IMR-90 (cell line): ENCODE data around the gene SLC7A10. TPM values are rescaled to one million over a fixed set of nuclear protein-coding genes. Genes with fewer than 3 reads are reported as not detected.

Experiments used
- ATAC-seq: fragments of 200-7000 bp; cut with Tn5 transposase; 2 replicates; pipeline ENCODE4 v1.9.1; 2020; ENCODE audit warnings: low read depth, mild to moderate bottlenecking, moderate library complexity
- BruUV-seq: library from RNA; stranded (reverse); fragments of 400-500 nt; replicated peaks from 2 replicates; lab custom pipeline; 2021; lab: Mats Ljungman, UMichigan
- CTCF ChIA-PET: fragments of 300-600 bp; formaldehyde crosslinking; extraction: SDS; loops from one replicate; lab custom pipeline; 2021; ENCODE audit warnings: antibody characterized with exemption; lab: Yijun Ruan, JAX
- POLR2A ChIA-PET: fragments of 300-600 bp; sonication (Branson Sonifier 250); formaldehyde crosslinking; loops from one replicate; lab custom pipeline; 2022; ENCODE audit warnings: antibody characterized with exemption; ENCODE audit not compliant: unreplicated experiment; lab: Charles Lee
- DNase-seq: peaks from one replicate; pipeline ENCODE4 v3.0.0; 2013
- H2AFZ ChIP-seq: replicated peaks from 2 replicates; pipeline ENCODE3; 2013; ENCODE audit warnings: low read length, mild to moderate bottlenecking; ENCODE audit not compliant: poor library complexity
- H2AK5ac ChIP-seq: 2 replicates; pipeline ENCODE4 v1.6.1; 2013; ENCODE audit warnings: low read depth, low read length, inconsistent platforms
- H2AK9ac ChIP-seq: replicated peaks from 2 replicates; pipeline ENCODE3; 2013; ENCODE audit warnings: mild to moderate bottlenecking, low read depth, low read length, moderate library complexity; ENCODE audit not compliant: poor library complexity
- H2BK120ac ChIP-seq: 2 replicates; pipeline ENCODE4 v1.6.1; 2013; ENCODE audit warnings: low read depth, low read length, inconsistent platforms
- H2BK15ac ChIP-seq: 3 replicates; pipeline ENCODE4 v1.6.1; 2013; ENCODE audit warnings: low read depth, low read length, inconsistent platforms
- H2BK20ac ChIP-seq: 2 replicates; pipeline ENCODE4 v1.6.1; 2013; ENCODE audit warnings: low read depth, mild to moderate bottlenecking, inconsistent platforms, low read length, moderate library complexity
- H2BK5ac ChIP-seq: 2 replicates; pipeline ENCODE4 v1.6.1; 2013; ENCODE audit warnings: mild to moderate bottlenecking, low read depth, low read length, inconsistent platforms; ENCODE audit not compliant: poor library complexity, severe bottlenecking
- H3K14ac ChIP-seq: replicated peaks from 2 replicates; pipeline ENCODE4 v1.6.1; 2013; ENCODE audit warnings: low read depth, low read length, inconsistent platforms
- H3K18ac ChIP-seq: 2 replicates; pipeline ENCODE4 v1.6.1; 2013; ENCODE audit warnings: low read depth, low read length, control low read depth
- H3K23ac ChIP-seq: 2 replicates; pipeline ENCODE4 v1.6.1; 2013; ENCODE audit warnings: low read depth, low read length, inconsistent platforms
- H3K27ac ChIP-seq: 2 replicates; pipeline ENCODE4 v1.5.1; 2013; ENCODE audit warnings: mild to moderate bottlenecking, control low read depth, low read length; ENCODE audit not compliant: insufficient read depth
- H3K27me3 ChIP-seq: 2 replicates; pipeline ENCODE4 v1.6.1; 2013; ENCODE audit warnings: low read length; ENCODE audit not compliant: control insufficient read depth, insufficient read depth
- H3K36me3 ChIP-seq: 2 replicates; pipeline ENCODE4 v1.6.1; 2013; ENCODE audit warnings: low read length, mixed read lengths; ENCODE audit not compliant: control insufficient read depth, insufficient read depth
- H3K4ac ChIP-seq: 2 replicates; pipeline ENCODE4 v1.6.1; 2013; ENCODE audit warnings: low read depth, low read length, inconsistent platforms
- H3K4me1 ChIP-seq: 2 replicates; pipeline ENCODE4 v1.6.1; 2013; ENCODE audit warnings: low read length, mixed read lengths; ENCODE audit not compliant: control insufficient read depth, insufficient read depth
- H3K4me2 ChIP-seq: 2 replicates; pipeline ENCODE4 v1.6.1; 2013; ENCODE audit warnings: low read depth, mild to moderate bottlenecking, control low read depth, low read length, moderate library complexity
- H3K4me3 ChIP-seq: 2 replicates; pipeline ENCODE4 v1.5.1; 2013; ENCODE audit warnings: low read depth, mild to moderate bottlenecking, control low read depth, low read length, moderate library complexity; ENCODE audit not compliant: insufficient read depth
- H3K56ac ChIP-seq: 2 replicates; pipeline ENCODE4 v1.6.1; 2013; ENCODE audit warnings: low read length, inconsistent platforms; ENCODE audit not compliant: insufficient read depth; ENCODE audit errors: extremely low read depth
- H3K79me1 ChIP-seq, 2 experiments: 2 replicates each; pipeline ENCODE4 v1.6.1; 2013; ENCODE audit warnings: low read length in 2 of 2, inconsistent platforms in 1 of 2, low read depth in 1 of 2
- H3K9ac ChIP-seq: 2 replicates; pipeline ENCODE4 v1.6.1; 2013; ENCODE audit warnings: low read depth, low read length, control low read depth
- H3K9me1 ChIP-seq: 2 replicates; pipeline ENCODE4 v1.6.1; 2013; ENCODE audit warnings: low read length, inconsistent platforms; ENCODE audit not compliant: insufficient read depth
- H3K9me3 ChIP-seq: 2 replicates; pipeline ENCODE4 v1.6.1; 2013; ENCODE audit warnings: low read length; ENCODE audit not compliant: control insufficient read depth, insufficient read depth
- H4K20me1 ChIP-seq: 2 replicates; pipeline ENCODE4 v1.6.1; 2013; ENCODE audit warnings: low read length, inconsistent platforms; ENCODE audit not compliant: insufficient read depth
- H4K5ac ChIP-seq: 2 replicates; pipeline ENCODE4 v1.6.1; 2013; ENCODE audit warnings: mild to moderate bottlenecking, low read depth, low read length, control low read depth
- H4K8ac ChIP-seq, 2 experiments: 2 replicates each; pipeline ENCODE4 v1.6.1; 2013; ENCODE audit warnings: low read depth in 2 of 2, low read length in 2 of 2, control low read depth in 1 of 2, inconsistent platforms in 1 of 2
- H4K91ac ChIP-seq: 2 replicates; pipeline ENCODE4 v1.6.1; 2013; ENCODE audit warnings: low read depth, low read length, inconsistent platforms; ENCODE audit not compliant: insufficient read depth
- BHLHE40 ChIP-seq: fragments of 150-350 bp; IDR thresholded peaks from 2 replicates; pipeline ENCODE4 v1.6.1; 2016; ENCODE audit warnings: mild to moderate bottlenecking, low read depth, low read length
- CTCF ChIP-seq: conservative IDR thresholded peaks from 2 replicates; pipeline ENCODE4 v1.5.1; 2012; ENCODE audit warnings: mild to moderate bottlenecking, low read depth, low read length, improper control_type of control experiment
- ELK1 ChIP-seq: fragments of 150-350 bp; IDR thresholded peaks from 2 replicates; pipeline ENCODE4 v1.6.1; 2016; ENCODE audit warnings: low read depth, mild to moderate bottlenecking, low read length, moderate library complexity, borderline replicate concordance
- FOS ChIP-seq: fragments of 150-350 bp; IDR thresholded peaks from 2 replicates; pipeline ENCODE4 v1.6.1; 2016; ENCODE audit warnings: low read depth, low read length
- MAZ ChIP-seq: IDR thresholded peaks from 2 replicates; pipeline ENCODE4 v1.6.1; 2012; ENCODE audit warnings: low read depth, mild to moderate bottlenecking, low read length, improper control_type of control experiment, moderate library complexity, borderline replicate concordance
- MXI1 ChIP-seq: IDR thresholded peaks from 2 replicates; pipeline ENCODE4 v1.6.1; 2012; ENCODE audit warnings: low read depth, mild to moderate bottlenecking, low read length, moderate library complexity, borderline replicate concordance
- NFE2L2 ChIP-seq: fragments of 150-350 bp; IDR thresholded peaks from 2 replicates; pipeline ENCODE4 v1.6.1; 2016; ENCODE audit warnings: low read depth, mild to moderate bottlenecking, low read length
- POLR2A ChIP-seq: IDR thresholded peaks from 2 replicates; pipeline ENCODE4 v1.6.1; 2012; ENCODE audit warnings: mild to moderate bottlenecking, low read depth, low read length
- RAD21 ChIP-seq: IDR thresholded peaks from 2 replicates; pipeline ENCODE4 v1.6.1; 2012; ENCODE audit warnings: low read length, improper control_type of control experiment
- RFX5 ChIP-seq: IDR thresholded peaks from 2 replicates; pipeline ENCODE4 v1.8.0; 2012; ENCODE audit warnings: low read depth, mild to moderate bottlenecking, low read length, moderate library complexity
- SMC3 ChIP-seq: fragments of 150-350 bp; IDR thresholded peaks from 2 replicates; pipeline ENCODE4 v1.6.1; 2016; ENCODE audit warnings: low read depth, mild to moderate bottlenecking, antibody characterized with exemption, low read length, moderate library complexity
- WGBS, 2 experiments: methylation state at CpG; one replicate each; pipeline versions ENCODE4 v1.1.5 to v1.1.7; 2013; ENCODE audit warnings: missing lambda C conversion rate in 2 of 2; ENCODE audit not compliant: insufficient read length in 1 of 2; ENCODE audit errors: extremely low coverage in 2 of 2; 5-methylcytosine and 5-hydroxymethylcytosine counted together
- dilution Hi-C: fragments of 300-500 bp; cut with HindIII; formaldehyde crosslinking; loops from one replicate; pipeline ENCODE4 v1.14.3; 2018; ENCODE audit warnings: low sequenced_read_pairs; ENCODE audit not compliant: unreplicated experiment
- in situ Hi-C: fragments of 300-500 bp; cut with MboI; formaldehyde crosslinking; loops from 3 replicates; pipeline ENCODE4 v1.14.3; 2019; ENCODE audit warnings: low sequenced_read_pairs, inconsistent platforms, mixed read lengths
- intact Hi-C: fragments of 100-400 bp; cut with micrococcal nuclease; formaldehyde crosslinking; loops from 2 replicates; pipeline ENCODE4 v1.10.0; 2022
- polyA plus RNA-seq, 3 experiments: library from polyadenylated mRNA; depleted of rRNA; stranded (reverse); fragments of >200 nt; gene quantifications; 2 replicates each; pipeline ENCODE4 v1.2.3, GENCODE V29; 2012; ENCODE audit warnings: low replicate concordance in 1 of 3
- total RNA-seq: library from RNA; depleted of rRNA; stranded (reverse); fragments of >200 nt; gene quantifications from 2 replicates; pipeline ENCODE4 v1.2.3, GENCODE V29; 2012

SLC7A10 gene
- total and polyA plus RNA-seq, 2 of the 4 experiments (the other 2 are of a cell fraction), result not detected

- no peak for TF ChIP-seq CTCF
These were observed 50.4 kb downstream of the SLC7A10 start (continued) for GRCh38 chr19:33175156-33175782.

GRCh38 chr19:33174186-33174585 is 51.5 kb downstream of the SLC7A10 start:
- H3K56ac ChIP-seq, result no peak overlapping the region
- H4K8ac ChIP-seq, result no peak overlapping the region
- H4K5ac ChIP-seq, result no peak overlapping the region
- no peak overlapping the region for H2BK20ac ChIP-seq
- H3K14ac ChIP-seq, result no peak overlapping the region
- intact Hi-C loops (no loop called here), in situ Hi-C loops (no loop called here), dilution Hi-C loops (no loop called here)
- no peak overlapping the region for H3K9ac ChIP-seq
- H2AFZ ChIP-seq, result no peak overlapping the region
- BruUV-seq, result no TSS peak
- no peak overlapping the region for H4K91ac ChIP-seq
- H3K4me3 ChIP-seq, result no peak overlapping the region
- H2BK15ac ChIP-seq, result no peak overlapping the region
- H3K4me1 ChIP-seq, result peaks cover 10% of the 10 kb centered on the region
- 90% methylated on average over 2 of the region's 5 CpGs; no CpG with 5 or more reads in 1 of the 2 experiments for WGBS, 2 experiments
- POLR2A ChIA-PET, result no interaction called here
- ATAC-seq (no peak), DNase-seq (no peak)
- no peak overlapping the region for H3K4ac ChIP-seq
- H3K4me2 ChIP-seq, result no peak overlapping the region
- H2AK5ac ChIP-seq, result no peak overlapping the region
- no peak overlapping the region for H2BK120ac ChIP-seq
- no peak overlapping the region for H3K27ac ChIP-seq
- no peaks in the 10 kb centered on the region for H3K27me3 ChIP-seq
- H3K36me3 ChIP-seq, result no peaks in the 10 kb centered on the region
- TF ChIP-seq MAZ (no peak), MXI1 (no peak), CTCF (no peak), SMC3 (no peak), RAD21 (no peak), ELK1 (no peak), FOS (no peak), BHLHE40 (no peak), POLR2A (no peak), RFX5 (no peak), NFE2L2 (no peak)
- no peak overlapping the region for H3K23ac ChIP-seq
- peaks cover 11 to 23% of the 10 kb centered on the region in 2 experiments for H3K79me1 ChIP-seq
- H4K20me1 ChIP-seq, result peaks cover 9% of the 10 kb centered on the region
- no peaks in the 10 kb centered on the region for H3K9me3 ChIP-seq
- H2BK5ac ChIP-seq, result no peak overlapping the region
- H3K9me1 ChIP-seq, result peaks cover 12% of the 10 kb centered on the region; the same call in 1 of the 2 replicates
- CTCF ChIA-PET, result no interaction called here
- H3K18ac ChIP-seq, result no peak overlapping the region
- H2AK9ac ChIP-seq, result peak overlapping the region; percentile 82
